Measurements from ENCODE around the gene TANC1. TPM values are rescaled to one million over a fixed set of nuclear protein-coding genes. Genes with fewer than 3 reads are reported as not detected.
"Not testable (repeated sequence)": the region's sequence is repeated elsewhere in the genome, so short reads cannot be mapped to it uniquely, and the experiment has no call there.

Gene TANC1
- total and polyA plus RNA-seq, 4 donors = 7.8 to 58.3 (median 48.0) TPM

DNA sequence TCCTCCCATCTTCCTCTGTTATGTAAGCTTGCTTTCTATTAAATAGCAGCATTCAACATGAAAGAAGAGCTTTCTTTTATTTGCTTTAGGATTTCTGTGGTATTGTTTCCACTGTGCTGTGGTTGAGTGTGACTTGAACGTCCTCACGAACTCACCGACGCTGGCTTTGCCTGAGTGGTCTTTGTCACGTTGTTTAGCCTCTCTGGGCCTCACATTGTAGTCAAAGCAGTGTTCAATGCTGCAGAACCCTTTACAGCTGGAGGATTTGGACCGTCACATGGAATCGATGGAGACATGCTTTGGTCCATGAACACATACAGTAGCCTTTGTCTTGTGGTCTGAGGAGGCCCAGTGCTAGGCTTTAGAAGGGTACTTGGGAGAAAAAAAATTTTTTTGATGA is 66.3 kb downstream of the TANC1 start:
- intact Hi-C loops (cut with DNase I) = loop anchor here in 1 of 2 donors (5.0 kb wide), 2 partner anchors 67 to 83 kb away; partner anchors contain the start of gene TANC1
- Histone ChIP-seq H3K4me1 (ENCODE audit: control insufficient read depth in 1 of 2, insufficient read depth in 2 of 2, low read length in 2 of 2) (peaks cover 4 to 18% of the 10 kb centered on the region in 2 donors), H3K27me3 (ENCODE audit: control insufficient read depth in 1 of 2, insufficient read depth in 2 of 2, low read length in 1 of 2) (no peaks in the 10 kb centered on the region), H3K36me3 (ENCODE audit: control insufficient read depth in 1 of 2, insufficient read depth in 2 of 2, low read length in 1 of 2) (no peaks in the 10 kb centered on the region), H3K4me3 (ENCODE audit: low read length in 2 of 2) (no peak overlapping the region), H3K9me3 (ENCODE audit: control insufficient read depth, low read length) (no peaks in the 10 kb centered on the region), H3K27ac (ENCODE audit: low read depth in 1 of 2, low read length in 2 of 2) (peak overlapping the region in 1 of 2 donors; percentile 40)
- no peak for DNase-seq
- ATAC-seq (ENCODE audit: low FRiP score) = no peak
- WGBS, 2 donors = 92 to 93% methylated on average over 7 of the region's 7 CpGs

DNA sequence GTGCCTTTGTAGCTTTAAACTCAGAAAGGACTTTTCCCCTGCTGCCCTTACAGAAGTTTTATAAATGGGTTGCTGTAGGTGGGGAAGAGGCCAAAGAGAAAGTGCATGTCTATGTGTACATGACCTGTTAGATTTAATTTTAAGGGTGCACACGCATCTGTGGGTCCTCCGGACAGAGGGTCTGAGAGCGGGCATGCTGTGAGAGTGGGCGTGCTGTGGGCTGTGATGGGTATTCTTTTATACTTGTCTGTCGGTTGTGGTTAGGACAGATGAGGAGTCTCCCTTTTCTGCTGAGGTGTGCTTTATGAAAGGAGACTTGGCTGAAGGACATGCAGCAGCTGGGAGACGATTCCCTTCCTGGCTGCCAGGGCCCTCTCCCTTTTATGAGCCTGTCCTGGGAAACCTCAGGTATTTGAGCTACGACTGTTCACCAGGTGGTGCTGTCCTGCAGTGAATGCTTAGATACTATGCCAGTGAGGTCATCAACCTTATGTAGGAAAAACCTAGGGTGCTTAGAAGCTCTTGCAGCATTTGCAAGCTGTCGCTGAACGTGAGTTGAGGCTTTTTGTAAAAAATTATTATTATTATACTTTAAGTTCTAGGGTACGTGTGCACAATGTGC is 67.5 kb downstream of the TANC1 start:
- H3K4me3 ChIP-seq (ENCODE audit: low read length in 2 of 2) = no peak overlapping the region
- no peaks in the 10 kb centered on the region for H3K27me3 ChIP-seq (ENCODE audit: control insufficient read depth in 1 of 2, insufficient read depth in 2 of 2, low read length in 1 of 2)
- peak overlapping the region in 1 of 2 donors; percentile 62 for H3K27ac ChIP-seq (ENCODE audit: low read depth in 1 of 2, low read length in 2 of 2)
- ATAC-seq (ENCODE audit: low FRiP score) (no peak), DNase-seq (no peak)
- 67 to 71% methylated on average over 10 of the region's 10 CpGs for WGBS, 2 donors
- peaks cover 4 to 13% of the 10 kb centered on the region in 2 donors for H3K4me1 ChIP-seq (ENCODE audit: control insufficient read depth in 1 of 2, insufficient read depth in 2 of 2, low read length in 2 of 2)
- H3K36me3 ChIP-seq (ENCODE audit: control insufficient read depth in 1 of 2, insufficient read depth in 2 of 2, low read length in 1 of 2) = no peaks in the 10 kb centered on the region
- intact Hi-C loops (cut with DNase I) = loop anchor here in 1 of 2 donors (5.0 kb wide), 1 partner anchor 81 kb away; no protein-coding TSS in a partner anchor
- H3K9me3 ChIP-seq (ENCODE audit: control insufficient read depth, low read length) = no peaks in the 10 kb centered on the region

DNA sequence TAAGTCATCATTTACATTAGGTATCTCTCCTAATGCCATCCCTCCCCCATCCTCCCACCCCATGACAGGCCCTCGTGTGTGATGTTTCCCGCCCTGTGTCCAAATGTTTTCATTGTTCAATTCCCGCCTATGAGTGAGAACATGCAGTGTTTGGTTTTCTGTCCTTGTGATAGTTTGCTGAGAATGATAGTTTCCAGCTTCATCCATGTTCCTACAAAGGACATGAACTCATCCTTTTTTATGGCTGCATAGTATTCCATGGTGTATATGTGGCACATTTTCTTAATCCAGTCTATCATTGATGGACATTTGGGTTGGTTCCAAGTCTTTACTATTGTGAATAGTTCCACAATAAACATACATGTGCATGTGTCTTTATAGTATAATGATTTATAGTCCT is 68.0 kb downstream of the TANC1 start:
- 85 to 87% methylated on average over 3 of the region's 3 CpGs for WGBS, 2 donors

GRCh38 chr2:159041328-159041727 is 72.9 kb downstream of the TANC1 start:
- not testable (repeated sequence) for DNase-seq; H3K27me3 ChIP-seq (ENCODE audit: control insufficient read depth in 1 of 2, insufficient read depth in 2 of 2, low read length in 1 of 2); H3K4me1 ChIP-seq (ENCODE audit: control insufficient read depth in 1 of 2, insufficient read depth in 2 of 2, low read length in 2 of 2); H3K4me3 ChIP-seq (ENCODE audit: low read length in 2 of 2); H3K9me3 ChIP-seq (ENCODE audit: control insufficient read depth, low read length); ATAC-seq (ENCODE audit: low FRiP score); H3K36me3 ChIP-seq (ENCODE audit: control insufficient read depth in 1 of 2, insufficient read depth in 2 of 2, low read length in 1 of 2); H3K27ac ChIP-seq (ENCODE audit: low read depth in 1 of 2, low read length in 2 of 2)
- intact Hi-C loops (cut with DNase I) = loop anchor here in 1 of 2 donors (10.0 kb wide), 1 partner anchor 53 kb away; no protein-coding TSS in a partner anchor
- WGBS, 2 donors = 91 to 92% methylated on average over 11 of the region's 11 CpGs

More for the DNA sequence above, 68.0 kb downstream of the TANC1 start:
- H3K9me3 ChIP-seq (ENCODE audit: control insufficient read depth, low read length); DNase-seq; H3K36me3 ChIP-seq (ENCODE audit: control insufficient read depth in 1 of 2, insufficient read depth in 2 of 2, low read length in 1 of 2); ATAC-seq (ENCODE audit: low FRiP score); H3K4me3 ChIP-seq (ENCODE audit: low read length in 2 of 2); H3K27ac ChIP-seq (ENCODE audit: low read depth in 1 of 2, low read length in 2 of 2); H3K27me3 ChIP-seq (ENCODE audit: control insufficient read depth in 1 of 2, insufficient read depth in 2 of 2, low read length in 1 of 2): not testable (repeated sequence)
- peaks cover 4 to 13% of the 10 kb centered on the region in 2 donors for H3K4me1 ChIP-seq (ENCODE audit: control insufficient read depth in 1 of 2, insufficient read depth in 2 of 2, low read length in 2 of 2)
- intact Hi-C loops (cut with DNase I) = loop anchor here in 1 of 2 donors (5.0 kb wide), 1 partner anchor 81 kb away; no protein-coding TSS in a partner anchor

GRCh38 chr2:159042115-159042850 is 73.8 kb downstream of the TANC1 start:
- H3K27ac ChIP-seq (ENCODE audit: low read depth in 1 of 2, low read length in 2 of 2) = no peak overlapping the region

DNA sequence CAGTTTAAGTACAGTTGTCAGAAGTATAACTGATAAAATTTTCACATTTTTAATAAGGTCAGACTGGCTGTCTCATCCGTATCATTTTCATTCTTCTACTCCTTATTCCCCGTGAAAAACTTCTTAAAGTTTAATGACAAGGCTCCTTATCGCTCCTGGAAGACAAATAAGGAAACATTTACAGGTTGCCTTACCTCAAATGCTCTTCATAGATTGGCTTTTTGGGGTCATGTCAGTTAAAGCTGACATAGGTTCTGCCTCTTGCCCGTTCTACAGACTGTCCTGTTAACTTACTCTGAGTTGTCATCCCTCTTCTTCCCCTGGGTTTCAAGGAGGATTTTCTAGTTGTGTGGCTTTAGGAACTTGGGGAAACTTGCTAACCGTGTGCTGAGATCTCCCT is 75.3 kb downstream of the TANC1 start:
- Histone ChIP-seq H3K27ac (ENCODE audit: low read depth in 1 of 2, low read length in 2 of 2) (no peak overlapping the region), H3K36me3 (ENCODE audit: control insufficient read depth in 1 of 2, insufficient read depth in 2 of 2, low read length in 1 of 2) (no peaks in the 10 kb centered on the region), H3K4me3 (ENCODE audit: low read length in 2 of 2) (no peak overlapping the region), H3K9me3 (ENCODE audit: control insufficient read depth, low read length) (no peaks in the 10 kb centered on the region), H3K27me3 (ENCODE audit: control insufficient read depth in 1 of 2, insufficient read depth in 2 of 2, low read length in 1 of 2) (no peaks in the 10 kb centered on the region), H3K4me1 (ENCODE audit: control insufficient read depth in 1 of 2, insufficient read depth in 2 of 2, low read length in 2 of 2) (peaks cover 4 to 7% of the 10 kb centered on the region in 2 donors)
- DNase-seq = no peak
- ATAC-seq (ENCODE audit: low FRiP score) = no peak
- intact Hi-C loops (cut with DNase I) = loop anchor here in 1 of 2 donors (10.0 kb wide), 1 partner anchor 51 kb away; no protein-coding TSS in a partner anchor
- WGBS, 2 donors = 93 to 94% methylated on average over 5 of the region's 5 CpGs

More at GRCh38 chr2:159042115-159042850, 73.8 kb downstream of the TANC1 start:
- no peaks in the 10 kb centered on the region for H3K9me3 ChIP-seq (ENCODE audit: control insufficient read depth, low read length)
- peaks cover 0 to 7% of the 10 kb centered on the region in 2 donors for H3K4me1 ChIP-seq (ENCODE audit: control insufficient read depth in 1 of 2, insufficient read depth in 2 of 2, low read length in 2 of 2)
- DNase-seq (no peak), ATAC-seq (ENCODE audit: low FRiP score) (no peak)
- H3K27me3 ChIP-seq (ENCODE audit: control insufficient read depth in 1 of 2, insufficient read depth in 2 of 2, low read length in 1 of 2) = no peaks in the 10 kb centered on the region
- no peaks in the 10 kb centered on the region for H3K36me3 ChIP-seq (ENCODE audit: control insufficient read depth in 1 of 2, insufficient read depth in 2 of 2, low read length in 1 of 2)
- no peak overlapping the region for H3K4me3 ChIP-seq (ENCODE audit: low read length in 2 of 2)
- intact Hi-C loops (cut with DNase I) = loop anchor here in 1 of 2 donors (10.0 kb wide), 1 partner anchor 53 kb away; no protein-coding TSS in a partner anchor
- WGBS, 2 donors = 50% methylated on average over 13 of the region's 13 CpGs

GRCh38 chr2:159044804-159045286 is 76.4 kb downstream of the TANC1 start:
- Histone ChIP-seq H3K36me3 (ENCODE audit: control insufficient read depth in 1 of 2, insufficient read depth in 2 of 2, low read length in 1 of 2) (no peaks in the 10 kb centered on the region), H3K27me3 (ENCODE audit: control insufficient read depth in 1 of 2, insufficient read depth in 2 of 2, low read length in 1 of 2) (no peaks in the 10 kb centered on the region), H3K4me1 (ENCODE audit: control insufficient read depth in 1 of 2, insufficient read depth in 2 of 2, low read length in 2 of 2) (peaks cover 7 to 8% of the 10 kb centered on the region in 2 donors), H3K4me3 (ENCODE audit: low read length in 2 of 2) (no peak overlapping the region), H3K9me3 (ENCODE audit: control insufficient read depth, low read length) (no peaks in the 10 kb centered on the region), H3K27ac (ENCODE audit: low read depth in 1 of 2, low read length in 2 of 2) (peak overlapping the region in 1 of 2 donors; percentile 38)
- WGBS, 2 donors = 65 to 69% methylated on average over 4 of the region's 4 CpGs
- intact Hi-C loops (cut with DNase I) = loop anchor here in 1 of 2 donors (10.0 kb wide), 1 partner anchor 50 kb away; no protein-coding TSS in a partner anchor
- peak; percentile 44 for ATAC-seq (ENCODE audit: low FRiP score)
- no peak for DNase-seq

DNA sequence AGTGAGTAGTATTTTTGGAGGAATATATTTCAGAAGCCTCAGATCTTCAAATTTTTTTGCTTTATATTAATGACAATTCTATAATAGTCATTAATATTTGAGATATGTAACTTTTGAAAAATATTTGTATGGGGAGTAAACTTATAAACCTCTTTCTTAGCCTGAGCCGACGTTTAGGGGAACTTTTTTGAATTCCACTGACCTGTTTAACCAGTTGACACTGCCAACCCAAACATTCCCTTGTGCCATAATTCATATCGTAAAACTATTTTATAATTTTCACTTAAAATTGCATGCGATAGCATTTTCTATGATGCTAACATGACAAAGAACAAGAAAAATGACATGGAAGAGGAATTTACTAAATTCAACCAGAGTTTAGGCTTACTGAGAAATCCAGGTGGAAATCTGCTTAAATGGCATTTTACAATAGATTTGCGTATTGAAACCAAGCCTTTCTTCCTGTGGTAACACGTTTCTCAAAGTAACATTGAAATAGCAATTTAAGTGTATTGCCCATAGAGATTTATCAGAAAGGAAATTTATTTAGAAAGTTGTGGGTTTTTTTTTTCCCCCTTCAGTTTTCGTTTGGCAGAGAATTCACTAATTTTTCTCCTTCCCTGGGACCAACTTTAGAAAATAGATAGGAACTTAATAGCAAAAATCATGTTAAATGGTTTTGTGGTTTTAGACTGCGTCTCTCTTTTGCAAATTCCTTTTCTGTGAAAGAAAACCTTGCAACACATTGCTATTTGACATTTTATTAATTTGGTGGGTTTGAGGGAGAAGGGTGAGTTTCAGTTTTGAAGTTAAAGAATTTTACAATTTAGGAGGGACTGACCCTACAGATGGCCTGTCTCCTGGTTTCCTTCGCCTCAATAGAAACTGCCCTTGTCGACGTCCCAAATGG is 77.4 kb downstream of the TANC1 start:
- Histone ChIP-seq H3K27ac (ENCODE audit: low read depth in 1 of 2, low read length in 2 of 2) (peak overlapping the region in 1 of 2 donors; percentile 30), H3K4me3 (ENCODE audit: low read length in 2 of 2) (no peak overlapping the region), H3K9me3 (ENCODE audit: control insufficient read depth, low read length) (no peaks in the 10 kb centered on the region), H3K4me1 (ENCODE audit: control insufficient read depth in 1 of 2, insufficient read depth in 2 of 2, low read length in 2 of 2) (peaks cover 7 to 11% of the 10 kb centered on the region in 2 donors), H3K27me3 (ENCODE audit: control insufficient read depth in 1 of 2, insufficient read depth in 2 of 2, low read length in 1 of 2) (no peaks in the 10 kb centered on the region), H3K36me3 (ENCODE audit: control insufficient read depth in 1 of 2, insufficient read depth in 2 of 2, low read length in 1 of 2) (no peaks in the 10 kb centered on the region)
- intact Hi-C loops (cut with DNase I) = loop anchor here in 1 of 2 donors (10.0 kb wide), 1 partner anchor 49 kb away; no protein-coding TSS in a partner anchor
- ATAC-seq (ENCODE audit: low FRiP score) (no peak), DNase-seq (no peak)
- 17 to 24% methylated on average over 11 of the region's 11 CpGs for WGBS, 2 donors
